Effector memory CD4-positive, alpha-beta T cell (primary cell): ENCODE results near the gene RANGAP1.

Experiments used
- DNase-seq, 3 donors: peaks; one replicate each; pipeline ENCODE4 v3.0.0-alpha.2; 2020
- H3K27ac ChIP-seq: 2 replicates; pipeline ENCODE4 v1.7.0; 2013; ENCODE audit warnings: mild to moderate bottlenecking, low read length, moderate library complexity; ENCODE audit not compliant: insufficient read depth, poor library complexity, severe bottlenecking
- H3K27me3 ChIP-seq: replicated peaks from 2 replicates; pipeline ENCODE4 v1.7.0; 2013; ENCODE audit warnings: mild to moderate bottlenecking, low read length; ENCODE audit not compliant: insufficient read depth, control insufficient read depth, poor library complexity, severe bottlenecking
- H3K36me3 ChIP-seq: 2 replicates; pipeline ENCODE4 v1.7.0; 2013; ENCODE audit warnings: mild to moderate bottlenecking, low read length, moderate library complexity; ENCODE audit not compliant: control insufficient read depth, insufficient read depth
- H3K4me1 ChIP-seq: 2 replicates; pipeline ENCODE4 v1.7.0; 2013; ENCODE audit warnings: low read length, mild to moderate bottlenecking; ENCODE audit not compliant: control insufficient read depth, insufficient read depth, poor library complexity, severe bottlenecking
- H3K4me3 ChIP-seq: 2 replicates; pipeline ENCODE4 v1.7.0; 2013; ENCODE audit warnings: low read length, low read depth, mild to moderate bottlenecking; ENCODE audit not compliant: insufficient read depth, poor library complexity, severe bottlenecking
- H3K9me3 ChIP-seq: 2 replicates; pipeline ENCODE4 v1.7.0; 2013; ENCODE audit warnings: mild to moderate bottlenecking, low read length, moderate library complexity; ENCODE audit not compliant: control insufficient read depth

The RANGAP1 gene

GRCh38 chr22:41248314-41248713 is 37.7 kb downstream of the RANGAP1 start:
- Histone ChIP-seq H3K36me3 (peaks cover 58% of the 10 kb centered on the region), H3K27me3 (no peaks in the 10 kb centered on the region), H3K4me1 (no peaks in the 10 kb centered on the region), H3K4me3 (no peak overlapping the region), H3K9me3 (no peaks in the 10 kb centered on the region), H3K27ac (no peak overlapping the region)
- DNase-seq: no peak

DNA sequence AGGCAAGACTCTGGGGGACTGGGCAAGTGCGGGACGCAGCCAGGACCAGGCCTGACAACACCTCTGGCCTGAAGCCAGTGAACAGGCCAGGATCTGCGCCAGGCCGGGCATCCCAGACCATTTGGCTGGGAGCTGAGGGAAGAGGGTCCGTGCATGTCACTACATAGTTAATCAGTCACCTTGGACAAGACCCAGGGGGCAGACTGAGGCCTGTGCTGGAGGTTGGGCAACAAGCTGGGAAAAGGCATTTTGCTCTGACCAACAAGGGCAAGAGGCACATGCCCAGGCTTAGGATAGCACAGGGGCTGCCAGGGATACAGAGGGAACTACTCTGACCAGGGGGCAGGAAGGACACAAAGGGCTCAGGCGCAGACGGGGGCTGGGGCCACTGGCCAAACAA is 38.3 kb downstream of the RANGAP1 start:
- DNase-seq: no peak
- H3K9me3 ChIP-seq: no peaks in the 10 kb centered on the region
- peaks cover 52% of the 10 kb centered on the region for H3K36me3 ChIP-seq
- no peaks in the 10 kb centered on the region for H3K4me1 ChIP-seq
- H3K27me3 ChIP-seq: no peaks in the 10 kb centered on the region
- no peak overlapping the region for H3K27ac ChIP-seq
- H3K4me3 ChIP-seq: no peak overlapping the region

DNA sequence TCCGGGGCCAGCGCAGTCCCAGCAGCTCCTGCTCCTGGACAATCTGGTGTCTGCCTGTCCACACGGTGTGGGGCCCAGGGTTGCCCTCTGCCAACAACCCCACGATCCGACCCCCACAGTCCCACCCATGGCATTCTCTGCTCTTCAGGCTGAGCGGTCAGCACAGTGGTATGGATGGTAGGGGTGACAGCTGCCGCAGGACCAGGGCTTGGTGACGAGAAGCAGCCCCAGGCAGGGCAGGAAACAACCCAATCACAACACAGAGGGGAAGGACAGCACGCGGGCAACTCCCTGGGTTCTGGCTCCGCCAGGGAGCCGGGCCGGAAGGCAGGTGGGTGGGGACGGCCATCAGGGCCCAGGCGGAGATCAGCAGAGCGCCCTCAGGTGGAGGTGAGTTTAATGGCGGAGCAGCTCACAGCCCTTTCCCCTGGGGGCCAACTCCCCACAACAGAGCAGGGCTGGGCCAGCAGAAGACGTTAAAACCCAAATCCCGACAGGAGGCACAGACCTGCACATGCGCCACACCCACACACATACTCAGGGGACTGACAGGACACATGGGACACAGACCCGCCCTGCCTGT is 40.0 kb downstream of the RANGAP1 start:
- H3K4me3 ChIP-seq: no peak overlapping the region
- no peaks in the 10 kb centered on the region for H3K4me1 ChIP-seq
- no peaks in the 10 kb centered on the region for H3K9me3 ChIP-seq
- H3K27me3 ChIP-seq: no peaks in the 10 kb centered on the region
- no peak for DNase-seq
- peaks cover 38% of the 10 kb centered on the region for H3K36me3 ChIP-seq
- H3K27ac ChIP-seq: no peak overlapping the region

DNA sequence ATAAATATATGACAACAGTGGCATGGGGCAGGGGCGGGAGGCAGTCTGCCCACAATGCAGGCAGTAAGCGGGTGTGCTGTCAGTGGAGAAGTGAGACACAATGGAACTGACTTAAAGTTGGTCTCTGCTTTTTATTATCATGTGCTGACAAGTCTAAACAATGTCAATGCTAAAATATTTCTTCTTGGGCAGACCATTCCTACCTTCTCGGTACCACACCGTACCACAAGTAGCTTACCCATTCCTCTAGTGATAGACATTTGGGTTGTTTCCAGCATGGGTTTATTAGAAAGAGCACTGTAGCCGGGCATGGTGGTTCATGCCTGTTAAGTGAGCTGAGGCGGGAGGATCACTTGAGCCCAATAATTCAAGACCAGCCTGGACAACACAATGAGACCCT is 42.6 kb downstream of the RANGAP1 start:
- H3K27ac ChIP-seq: no peak overlapping the region
- H3K36me3 ChIP-seq: peaks cover 12% of the 10 kb centered on the region
- DNase-seq: no peak

DNA sequence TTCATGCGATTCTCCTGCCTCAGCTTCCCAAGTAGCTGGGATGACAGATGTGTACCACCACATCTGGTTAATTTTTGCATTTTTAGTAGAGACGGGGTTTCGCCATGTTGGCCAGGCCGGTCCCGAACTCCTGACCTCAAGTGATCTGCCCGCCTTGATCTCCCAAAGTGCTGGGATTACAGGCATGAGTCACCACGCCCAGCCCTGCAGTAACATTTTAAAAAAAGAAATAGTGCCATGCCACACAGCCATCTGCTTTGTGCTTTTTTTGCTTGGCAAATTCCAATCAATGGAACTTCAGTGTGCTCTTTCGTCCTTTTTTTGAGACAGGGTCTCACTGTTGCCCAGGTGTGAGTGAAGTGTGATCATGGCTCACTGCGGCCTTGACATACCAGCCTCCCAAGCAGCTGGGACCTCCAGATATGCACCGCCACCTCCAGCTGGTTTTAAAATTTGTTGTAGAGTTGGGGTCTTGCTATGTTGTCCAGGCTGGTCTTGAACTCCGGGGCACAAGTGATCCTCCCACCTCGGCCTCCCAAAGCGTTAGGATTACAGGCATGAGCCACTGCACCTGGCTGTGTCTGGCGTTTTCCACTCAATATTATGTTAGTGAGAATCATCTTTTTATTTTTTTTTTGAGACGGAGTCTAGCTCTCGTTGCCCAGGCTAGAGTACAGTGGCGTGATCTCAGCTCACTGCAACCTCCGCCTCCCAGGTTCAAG is 43.4 kb downstream of the RANGAP1 start:
- no peak overlapping the region for H3K4me3 ChIP-seq
- H3K4me1 ChIP-seq: no peaks in the 10 kb centered on the region
- H3K36me3 ChIP-seq: peaks cover 4% of the 10 kb centered on the region
- H3K9me3 ChIP-seq: no peaks in the 10 kb centered on the region
- H3K27ac ChIP-seq: no peak overlapping the region
- DNase-seq: no peak
- H3K27me3 ChIP-seq: no peaks in the 10 kb centered on the region

More for the DNA sequence above, 42.6 kb downstream of the RANGAP1 start:
- Histone ChIP-seq H3K4me1 (no peaks in the 10 kb centered on the region), H3K27me3 (no peaks in the 10 kb centered on the region), H3K9me3 (no peaks in the 10 kb centered on the region), H3K4me3 (no peak overlapping the region)

DNA sequence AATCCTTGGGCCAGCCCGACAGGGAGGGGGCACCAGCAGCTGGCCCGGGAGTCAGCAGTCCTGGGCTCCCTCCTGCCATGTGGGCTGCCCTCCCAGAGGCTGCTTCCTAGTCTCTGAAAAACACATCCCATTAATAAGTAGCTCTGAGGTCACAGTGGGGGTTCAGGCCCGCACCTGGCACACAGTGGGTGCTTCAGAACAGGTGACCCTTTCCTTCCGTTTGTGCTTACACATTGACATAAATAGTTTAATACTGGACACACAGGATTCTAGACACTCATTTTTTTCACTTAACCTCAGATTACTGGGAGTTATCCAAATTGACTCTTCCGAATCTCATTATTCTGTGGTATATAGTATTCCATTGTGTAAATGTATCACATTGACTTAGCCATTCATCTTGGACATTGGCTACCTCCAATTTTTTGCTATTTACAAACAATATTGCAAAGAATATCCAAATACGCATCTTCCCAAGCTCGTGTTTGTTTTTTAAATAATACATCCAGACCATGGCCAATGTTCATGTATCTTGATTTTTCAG is 44.8 kb downstream of the RANGAP1 start:
- Histone ChIP-seq H3K9me3 (no peaks in the 10 kb centered on the region), H3K27ac (no peak overlapping the region), H3K4me3 (no peak overlapping the region), H3K27me3 (no peaks in the 10 kb centered on the region), H3K36me3 (no peaks in the 10 kb centered on the region), H3K4me1 (peaks cover 7% of the 10 kb centered on the region)
- no peak for DNase-seq

DNA sequence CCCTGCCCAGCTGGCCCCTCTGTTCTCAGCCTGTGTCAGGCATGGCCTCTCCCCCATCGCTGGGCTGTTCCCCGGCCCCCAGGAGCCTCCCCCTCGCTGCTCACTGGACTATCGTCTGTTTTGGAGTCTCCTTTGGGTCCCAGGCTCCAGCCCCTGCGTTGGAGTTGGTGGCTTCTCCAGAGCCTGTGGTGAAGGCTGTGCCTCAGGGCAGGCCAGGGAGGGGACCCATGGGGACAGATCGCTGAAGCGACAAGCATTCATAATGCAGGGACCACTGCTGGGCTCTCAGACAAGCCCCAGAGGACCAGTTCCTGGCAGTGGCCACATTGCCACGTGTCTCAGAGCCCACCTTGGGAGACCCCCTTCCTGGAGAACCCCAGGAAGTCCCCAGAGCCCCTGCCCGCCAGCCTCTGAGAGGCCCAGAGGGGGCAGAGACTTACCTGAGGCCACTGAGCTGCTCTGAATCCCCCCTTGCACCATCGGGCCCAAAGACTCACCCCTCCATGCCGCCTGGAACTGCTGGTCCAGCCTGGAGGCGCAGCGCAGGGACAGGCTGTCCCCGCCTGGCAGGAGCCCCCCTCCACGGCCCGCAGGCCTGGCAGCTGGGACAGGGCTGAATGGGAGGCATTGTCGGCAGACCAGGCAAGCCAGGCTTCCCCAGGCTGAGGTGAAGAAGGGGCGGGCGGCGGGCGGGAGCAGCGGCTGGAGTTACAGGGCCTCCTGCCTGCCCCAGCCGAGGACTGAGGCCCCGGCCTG is 45.4 kb downstream of the RANGAP1 start, which contains the start of gene CHADL:
CHADL (minus strand) TSS at position 555 of the 756 bp plus-strand sequence; CDS start at position 505, 50 bp downstream.
- Histone ChIP-seq H3K36me3 (no peaks in the 10 kb centered on the region), H3K27ac (no peak within 1 kb of the TSS), H3K9me3 (no peaks in the 10 kb centered on the region), H3K4me3 (no peak within 1 kb of the TSS), H3K27me3 (no peaks in the 10 kb centered on the region), H3K4me1 (peaks cover 7% of the 10 kb centered on the region)
- no peak for DNase-seq

DNA sequence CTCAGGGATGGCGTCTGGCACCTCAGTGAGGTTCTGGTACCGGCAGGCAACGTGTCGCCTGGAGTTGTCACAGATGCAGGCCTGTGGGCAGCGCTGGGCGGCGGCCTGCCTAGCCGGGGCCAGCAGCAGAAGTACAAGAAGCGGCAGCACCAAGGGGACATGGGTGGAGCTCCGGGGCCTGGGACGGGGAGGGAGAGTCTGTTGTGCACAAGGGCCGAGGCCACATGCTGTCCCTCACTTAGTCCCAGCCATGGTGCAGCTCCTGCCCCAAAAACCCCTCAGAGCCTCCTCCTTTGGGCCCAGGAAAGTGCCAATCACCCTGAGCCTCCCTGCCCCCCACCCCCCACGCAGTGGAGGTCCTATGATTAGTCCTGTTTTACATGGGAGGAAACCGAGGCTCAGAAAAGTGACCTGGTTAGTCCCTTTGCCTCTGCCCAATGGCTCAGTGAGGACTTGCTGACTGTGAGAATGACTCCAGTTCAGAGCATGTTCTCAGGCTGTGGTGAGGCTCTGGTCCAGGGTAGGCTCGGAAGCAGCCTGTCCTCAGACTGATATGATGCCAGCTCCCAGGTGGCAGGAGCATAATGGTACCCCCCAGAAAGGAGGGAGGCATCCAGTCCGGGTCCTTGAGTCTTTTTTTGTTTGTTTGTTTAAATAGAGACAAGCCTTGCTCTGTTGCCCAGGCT is 46.4 kb downstream of the RANGAP1 start:
- Histone ChIP-seq H3K4me1 (peaks cover 7% of the 10 kb centered on the region), H3K4me3 (no peak overlapping the region), H3K27me3 (no peaks in the 10 kb centered on the region), H3K36me3 (no peaks in the 10 kb centered on the region), H3K27ac (no peak overlapping the region), H3K9me3 (no peaks in the 10 kb centered on the region)
- DNase-seq: no peak

DNA sequence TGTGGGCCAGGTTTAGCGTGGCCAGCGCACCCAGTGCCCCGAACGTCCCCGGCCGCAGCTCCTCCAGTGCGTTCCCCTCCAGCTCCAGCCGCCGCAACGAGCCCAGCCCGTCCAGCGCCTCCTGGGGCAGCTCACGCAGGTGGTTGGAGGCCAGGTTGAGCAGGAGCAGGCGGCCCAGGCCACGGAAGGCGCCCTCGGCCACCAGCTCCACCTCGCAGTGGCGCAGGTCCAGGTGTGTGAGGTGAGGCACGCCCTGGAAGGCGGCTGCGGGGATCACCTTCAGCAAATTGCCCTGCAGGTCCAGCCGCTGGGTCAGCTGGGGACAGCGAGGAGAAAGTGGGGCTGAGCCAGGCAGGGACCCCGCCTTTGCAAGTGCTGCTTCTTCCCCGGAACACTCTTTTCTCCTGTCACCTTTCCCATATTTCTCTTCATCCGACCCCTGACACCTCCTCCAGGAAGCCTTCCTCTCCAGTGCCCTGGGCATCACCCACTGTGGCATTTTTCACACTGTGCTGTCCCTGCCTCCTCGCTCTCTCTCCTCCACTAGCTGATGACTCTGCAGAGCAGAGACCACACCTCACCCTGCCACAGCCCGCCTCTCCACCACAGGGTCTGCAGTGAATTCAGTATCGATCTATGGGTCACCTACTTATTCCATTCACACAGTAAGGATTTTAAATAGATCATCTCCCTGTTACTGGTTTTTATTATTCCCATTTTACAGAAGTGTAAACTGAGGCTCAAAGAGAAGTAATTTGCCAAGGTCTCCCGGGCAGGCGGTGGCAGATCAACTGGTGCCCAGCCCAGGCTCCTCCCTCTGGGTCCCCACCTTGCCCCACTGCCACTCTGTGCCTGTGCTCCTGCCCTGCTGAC is 47.2 kb downstream of the RANGAP1 start:
- Histone ChIP-seq H3K4me1 (peaks cover 7% of the 10 kb centered on the region), H3K4me3 (no peak overlapping the region), H3K27me3 (no peaks in the 10 kb centered on the region)

More for the DNA sequence above, 47.2 kb downstream of the RANGAP1 start:
- DNase-seq: no peak
- no peak overlapping the region for H3K27ac ChIP-seq
- H3K9me3 ChIP-seq: no peaks in the 10 kb centered on the region
- H3K36me3 ChIP-seq: no peaks in the 10 kb centered on the region
